ENCODE measurements around the gene SMOC1.

The SMOC1 gene

GRCh38 chr14:69941768-69942742 is 62.8 kb downstream of the SMOC1 start:
- peak; percentile 33 for DNase-seq (ENCODE audit: low spot score)

GRCh38 chr14:69943084-69943780 is 64.0 kb downstream of the SMOC1 start:
- DNase-seq (ENCODE audit: low spot score): no peak

GRCh38 chr14:69945347-69945746 is 66.1 kb downstream of the SMOC1 start:
- DNase-seq (ENCODE audit: low spot score): no peak

GRCh38 chr14:69945912-69946311 is 66.7 kb downstream of the SMOC1 start:
- DNase-seq (ENCODE audit: low spot score): no peak

GRCh38 chr14:69948351-69948750 is 69.1 kb downstream of the SMOC1 start:
- DNase-seq (ENCODE audit: low spot score): no peak

GRCh38 chr14:69951263-69951662 is 72.0 kb downstream of the SMOC1 start:
- DNase-seq (ENCODE audit: low spot score): no peak

GRCh38 chr14:69951935-69952334 is 72.7 kb downstream of the SMOC1 start:
- no peak for DNase-seq (ENCODE audit: low spot score)

GRCh38 chr14:69953266-69953915 is 74.2 kb downstream of the SMOC1 start:
- no peak for DNase-seq (ENCODE audit: low spot score)

- no peak for DNase-seq (ENCODE audit: low spot score)
These were observed 76.9 kb downstream of the SMOC1 start for GRCh38 chr14:69955855-69956845.

- no peak for DNase-seq (ENCODE audit: low spot score)
These were observed 77.8 kb downstream of the SMOC1 start for GRCh38 chr14:69956970-69957369.

- no peak for DNase-seq (ENCODE audit: low spot score)
These were observed 78.8 kb downstream of the SMOC1 start for GRCh38 chr14:69957986-69958385.

- no peak for DNase-seq (ENCODE audit: low spot score)
These were observed 79.9 kb downstream of the SMOC1 start for GRCh38 chr14:69959136-69959535.

- DNase-seq (ENCODE audit: low spot score): no peak
These were observed 81.1 kb downstream of the SMOC1 start for GRCh38 chr14:69960296-69960695.

GRCh38 chr14:69963966-69964365 is 84.8 kb downstream of the SMOC1 start:
- no peak for DNase-seq (ENCODE audit: low spot score)

GRCh38 chr14:69964841-69965240 is 85.6 kb downstream of the SMOC1 start:
- no peak for DNase-seq (ENCODE audit: low spot score)

- no peak for DNase-seq (ENCODE audit: low spot score)
These were observed 88.9 kb downstream of the SMOC1 start for GRCh38 chr14:69968132-69968531.

- no peak for DNase-seq (ENCODE audit: low spot score)
These were observed 89.5 kb downstream of the SMOC1 start for GRCh38 chr14:69968681-69969080.

GRCh38 chr14:69972755-69973154 is 93.5 kb downstream of the SMOC1 start:
- no peak for DNase-seq (ENCODE audit: low spot score)

- DNase-seq (ENCODE audit: low spot score): no peak
These were observed 94.6 kb downstream of the SMOC1 start for GRCh38 chr14:69973846-69974245.

- DNase-seq (ENCODE audit: low spot score): no peak
These were observed 100.7 kb downstream of the SMOC1 start for GRCh38 chr14:69979882-69980281.

Data from HuH-7.5 (cell line).